ENCODE data around the gene MS4A3. TPM values are rescaled to one million over a fixed set of nuclear protein-coding genes. Genes with fewer than 3 reads are reported as not detected.
"Not testable (repeated sequence)": the region's sequence is repeated elsewhere in the genome, so short reads cannot be mapped to it uniquely, and the experiment has no call there.

MS4A3 gene
- total and polyA plus RNA-seq, 9 of the 15 experiments (the other 6 are each of a cell fraction or from before 2014, with no cell fraction given), result 3.4 to 94.5 (median 58.8) TPM

GRCh38 chr11:60104471-60105115 is 48.1 kb downstream of the MS4A3 start:
- H3K27me3 ChIP-seq (ENCODE audit: control insufficient read depth in 2 of 2, insufficient read depth in 2 of 2, low read length in 2 of 2); H3K36me3 ChIP-seq (ENCODE audit: control insufficient read depth, insufficient read depth, low read length); H3K9ac ChIP-seq (ENCODE audit: insufficient read depth in 1 of 2, low read depth in 2 of 2, low read length in 2 of 2); H3K27ac ChIP-seq (ENCODE audit: extremely low read depth, low read depth, low read length); BruUV-seq (replicated peaks); intact Hi-C loops (cut with micrococcal nuclease); DNase-seq (ENCODE audit: extremely low read depth in 1 of 4, low spot score in 3 of 4); H3K4me2 ChIP-seq (ENCODE audit: insufficient read depth, low read length); H3K79me2 ChIP-seq (ENCODE audit: control insufficient read depth, insufficient read depth, low read length); FAIRE-seq; ATAC-seq; POLR2A ChIA-PET; H4K20me1 ChIP-seq (replicated peaks; ENCODE audit: control insufficient read depth, insufficient read depth, low read length); in situ Hi-C loops (cut with MboI); CTCF ChIA-PET (ENCODE audit: low intra/inter-chr PET ratio); H3K9me1 ChIP-seq (ENCODE audit: control insufficient read depth, insufficient read depth, low read length); H3K4me3 ChIP-seq; H3K9me3 ChIP-seq (replicated peaks; ENCODE audit: control insufficient read depth, insufficient read depth, low read depth, low read length): not testable (repeated sequence)
- peak; percentile 41 for TF ChIP-seq NFIC (IDR thresholded peaks at IDR 0.05)
- H2AFZ ChIP-seq (ENCODE audit: low read depth, low read length), result peak overlapping the region; percentile 34; the same call in 1 of the 2 replicates
- WGBS (ENCODE audit: insufficient coverage, low coverage, missing lambda C conversion rate), result 58% methylated on average over 8 of the region's 8 CpGs
- H3K4me1 ChIP-seq (replicated peaks in 1 of 2; ENCODE audit: control insufficient read depth in 2 of 2, insufficient read depth in 2 of 2, low read length in 2 of 2), result peaks cover 4 to 12% of the 10 kb centered on the region in 2 experiments; a peak in 3 of 5 replicates

DNA sequence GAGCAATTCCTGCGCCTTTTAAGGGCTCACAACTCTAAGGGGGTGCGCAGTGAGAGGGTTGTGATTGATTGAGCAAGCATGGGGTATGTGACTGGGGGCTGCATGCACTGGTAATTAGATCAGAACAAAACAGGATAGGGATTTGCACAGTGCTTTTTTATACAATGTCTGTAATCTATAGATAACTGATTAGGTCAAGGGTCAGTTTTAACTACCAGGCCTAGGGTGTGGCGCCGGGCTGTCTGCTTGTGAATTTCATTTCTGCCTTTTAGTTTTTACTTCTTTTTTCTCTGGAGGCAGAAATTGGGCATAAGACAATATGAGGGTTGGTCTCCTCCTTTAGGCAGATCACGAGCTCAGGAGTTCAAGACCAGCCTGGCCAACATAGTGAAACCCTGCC is 52.2 kb downstream of the MS4A3 start:
- intact Hi-C loops (cut with micrococcal nuclease); in situ Hi-C loops (cut with MboI): not testable (repeated sequence)
- peak; percentile 43 for TF ChIP-seq ARID1B (IDR thresholded peaks at IDR 0.05)
- 0 out of 2 replicates have a peak, but pooled peaks have one; percentile 26 for TF ChIP-seq ZFX (CRISPR knock-in tag; IDR thresholded peaks at IDR 0.05)
- peak; percentile 13; the same call in 1 of the 2 replicates for TF ChIP-seq CBFA2T2 (conservative IDR thresholded peaks at IDR 0.05)
- peak; percentile 76 for TF ChIP-seq NR2C1 (IDR thresholded peaks at IDR 0.05)
- peak; percentile 50; the same call in 1 of the 2 replicates for TF ChIP-seq NR2C1 (tag; IDR thresholded peaks at IDR 0.05)
- peak; percentile 30; the same call in 1 of the 2 replicates for TF ChIP-seq TCF3 (CRISPR knock-in tag; IDR thresholded peaks at IDR 0.05)
- TF ChIP-seq TAL1 (IDR thresholded peaks at IDR 0.05), result 0 out of 2 replicates have a peak, but pooled peaks have one; percentile 18
- TF ChIP-seq KDM1A (IDR thresholded peaks at IDR 0.05), result peak; percentile 35 to 47; a peak in 2 of 4 replicates
- peak; percentile 46; the same call in 1 of the 2 replicates for TF ChIP-seq CBFA2T3 (IDR thresholded peaks at IDR 0.05)
- 0 out of 2 replicates have a peak, but pooled peaks have one; percentile 26 for TF ChIP-seq SMAD4 (CRISPR knock-in tag; conservative IDR thresholded peaks at IDR 0.05)

More for the DNA sequence above, 52.2 kb downstream of the MS4A3 start:
- H3K9ac ChIP-seq (ENCODE audit: insufficient read depth in 1 of 2, low read depth in 2 of 2, low read length in 2 of 2); H2AFZ ChIP-seq (ENCODE audit: low read depth, low read length); H4K20me1 ChIP-seq (replicated peaks; ENCODE audit: control insufficient read depth, insufficient read depth, low read length); CTCF ChIA-PET (ENCODE audit: low intra/inter-chr PET ratio); H3K4me2 ChIP-seq (ENCODE audit: insufficient read depth, low read length); BruUV-seq (replicated peaks); FAIRE-seq; DNase-seq (ENCODE audit: extremely low read depth in 1 of 4, low spot score in 3 of 4); H3K27ac ChIP-seq (ENCODE audit: extremely low read depth, low read depth, low read length); H3K36me3 ChIP-seq (ENCODE audit: control insufficient read depth, insufficient read depth, low read length); H3K4me3 ChIP-seq; H3K9me1 ChIP-seq (ENCODE audit: control insufficient read depth, insufficient read depth, low read length); H3K79me2 ChIP-seq (ENCODE audit: control insufficient read depth, insufficient read depth, low read length); POLR2A ChIA-PET; H3K9me3 ChIP-seq (replicated peaks; ENCODE audit: control insufficient read depth, insufficient read depth, low read depth, low read length); H3K27me3 ChIP-seq (ENCODE audit: control insufficient read depth in 2 of 2, insufficient read depth in 2 of 2, low read length in 2 of 2): not testable (repeated sequence)
- WGBS (ENCODE audit: insufficient coverage, low coverage, missing lambda C conversion rate), result 45% methylated on average over 5 of the region's 5 CpGs
- ATAC-seq, result peak; percentile 46; the same call in 1 of the 3 replicates
- H3K4me1 ChIP-seq (replicated peaks in 1 of 2; ENCODE audit: control insufficient read depth in 2 of 2, insufficient read depth in 2 of 2, low read length in 2 of 2), result peaks cover 4 to 29% of the 10 kb centered on the region in 2 experiments; a peak in 4 of 5 replicates

All from K562 (cell line).